ENCODE measurements around the gene VBP1.
"Not testable (repeated sequence)": the region's sequence is repeated elsewhere in the genome, so short reads cannot be mapped to it uniquely, and the experiment has no call there.

Gene VBP1, protein sequence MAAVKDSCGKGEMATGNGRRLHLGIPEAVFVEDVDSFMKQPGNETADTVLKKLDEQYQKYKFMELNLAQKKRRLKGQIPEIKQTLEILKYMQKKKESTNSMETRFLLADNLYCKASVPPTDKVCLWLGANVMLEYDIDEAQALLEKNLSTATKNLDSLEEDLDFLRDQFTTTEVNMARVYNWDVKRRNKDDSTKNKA

DNA sequence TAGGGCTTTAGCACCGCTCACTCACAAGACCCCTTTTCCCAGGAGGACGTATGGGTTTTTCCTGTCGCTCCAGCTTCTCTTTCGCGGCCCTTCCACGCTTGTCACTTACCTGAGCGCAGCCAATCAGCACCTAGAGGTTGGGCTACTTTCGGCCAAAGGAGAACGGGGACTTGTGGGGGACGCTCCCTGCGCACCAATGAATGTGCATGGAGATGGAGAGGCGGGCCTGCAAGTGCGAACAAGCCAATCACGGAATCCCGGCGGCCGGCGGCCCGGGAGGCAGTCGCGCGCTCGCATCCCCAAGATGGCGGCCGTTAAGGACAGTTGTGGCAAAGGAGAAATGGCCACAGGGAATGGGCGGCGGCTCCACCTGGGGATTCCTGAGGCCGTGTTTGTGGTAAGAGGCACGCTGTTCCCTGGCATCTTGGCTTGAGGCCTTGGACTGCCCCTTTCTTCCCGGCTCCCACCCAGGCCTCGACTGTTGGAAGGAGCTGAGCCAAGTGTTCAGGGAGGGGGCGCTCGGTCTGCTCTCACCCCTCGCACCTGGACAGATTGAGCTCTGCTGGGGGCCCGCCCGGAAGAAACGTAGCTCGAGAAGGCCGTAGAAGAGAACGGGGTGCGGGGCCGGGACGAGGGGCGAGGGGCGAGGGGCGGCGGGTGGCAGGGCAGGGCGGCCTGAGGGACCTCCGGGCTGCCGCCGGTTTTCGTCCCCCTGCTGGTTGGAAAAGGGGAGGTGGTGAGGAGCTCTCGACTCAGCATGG, at the start of gene VBP1:
Gene VBP1 (plus strand): TSS at position 282 of the 761 bp plus-strand sequence. CDS start 23 bp downstream, at position 305.
- H3K27ac ChIP-seq (ENCODE audit: low read depth, low read length), result peak within 1 kb of the TSS; percentile 72
- no peaks in the 10 kb centered on the region for H3K4me1 ChIP-seq (ENCODE audit: insufficient read depth, low read length)
- no peaks in the 10 kb centered on the region for H3K36me3 ChIP-seq (ENCODE audit: insufficient read depth, low read length)
- H3K9ac ChIP-seq (ENCODE audit: low read length), result peak within 1 kb of the TSS; percentile 41
- no peaks in the 10 kb centered on the region for H3K27me3 ChIP-seq (ENCODE audit: control insufficient read depth in 1 of 2, insufficient read depth in 2 of 2, low read length in 2 of 2)
- H3K4me3 ChIP-seq (ENCODE audit: low read depth in 1 of 2, low read length in 2 of 2), result peak within 1 kb of the TSS; percentile 57 to 70
- H3K9me3 ChIP-seq (ENCODE audit: low read length), result no peaks in the 10 kb centered on the region

DNA sequence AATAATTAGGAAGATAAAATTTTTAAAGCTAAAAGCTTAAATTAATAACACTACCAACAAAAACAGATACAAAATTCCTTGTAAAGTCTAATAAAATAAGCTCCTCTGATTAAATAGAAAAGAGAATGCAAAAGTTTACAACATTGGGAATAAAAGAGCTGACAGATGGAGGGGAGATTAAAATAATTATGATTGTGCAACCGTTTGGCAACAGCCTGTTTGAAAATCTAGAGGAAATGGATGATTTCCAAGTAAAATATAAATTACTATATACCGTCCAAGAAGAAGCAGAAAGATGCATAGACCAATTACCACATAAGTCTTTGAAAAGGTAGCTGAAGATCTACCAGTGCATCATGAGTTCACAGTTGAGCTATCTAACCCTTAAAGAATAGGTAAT, 46.4 kb upstream of the VBP1 start:
- Histone ChIP-seq H3K27me3 (ENCODE audit: control insufficient read depth in 1 of 2, insufficient read depth in 2 of 2, low read length in 2 of 2) (no peaks in the 10 kb centered on the region), H3K4me1 (ENCODE audit: insufficient read depth, low read length) (no peaks in the 10 kb centered on the region), H3K9me3 (ENCODE audit: low read length) (no peaks in the 10 kb centered on the region), H3K9ac (ENCODE audit: low read length) (no peak overlapping the region), H3K4me3 (ENCODE audit: low read depth in 1 of 2, low read length in 2 of 2) (no peak overlapping the region), H3K36me3 (ENCODE audit: insufficient read depth, low read length) (no peaks in the 10 kb centered on the region), H3K27ac (ENCODE audit: low read depth, low read length) (no peak overlapping the region)

DNA sequence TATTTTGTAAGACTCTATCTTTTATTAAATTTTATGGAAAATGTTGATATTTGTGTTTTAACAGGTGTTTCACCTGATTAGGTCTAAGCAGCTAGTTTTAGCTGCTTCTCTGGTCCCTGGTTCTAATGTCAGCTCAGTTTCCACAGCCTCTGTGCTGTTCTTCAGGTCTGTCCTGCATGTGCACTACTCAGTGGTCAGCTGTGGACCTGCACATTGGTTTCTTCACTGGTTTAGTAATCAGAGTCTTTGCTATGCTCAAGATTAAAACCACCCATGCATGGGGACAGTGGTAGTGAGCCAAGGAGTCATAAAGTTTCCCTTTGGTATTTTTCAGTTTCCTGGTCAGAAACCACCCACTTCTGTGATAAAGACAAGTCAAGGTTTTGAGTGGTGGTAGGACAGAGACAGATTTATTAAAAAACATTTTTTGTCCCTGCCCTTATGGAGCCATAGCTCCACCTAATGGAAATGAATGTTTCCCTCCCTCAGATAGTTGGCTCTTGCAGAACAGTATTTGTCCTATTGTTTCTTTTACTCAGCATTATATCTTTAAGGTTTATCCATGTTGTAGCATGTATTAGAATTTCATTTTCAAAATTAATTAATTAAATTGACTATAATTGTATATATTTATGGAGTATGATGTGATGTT, 36.8 kb upstream of the VBP1 start:
- Histone ChIP-seq H3K4me1 (ENCODE audit: insufficient read depth, low read length) (no peaks in the 10 kb centered on the region), H3K9ac (ENCODE audit: low read length) (no peak overlapping the region), H3K27me3 (ENCODE audit: control insufficient read depth in 1 of 2, insufficient read depth in 2 of 2, low read length in 2 of 2) (no peaks in the 10 kb centered on the region), H3K36me3 (ENCODE audit: insufficient read depth, low read length) (no peaks in the 10 kb centered on the region), H3K27ac (ENCODE audit: low read depth, low read length) (no peak overlapping the region), H3K9me3 (ENCODE audit: low read length) (no peaks in the 10 kb centered on the region), H3K4me3 (ENCODE audit: low read depth in 1 of 2, low read length in 2 of 2) (no peak overlapping the region)

DNA sequence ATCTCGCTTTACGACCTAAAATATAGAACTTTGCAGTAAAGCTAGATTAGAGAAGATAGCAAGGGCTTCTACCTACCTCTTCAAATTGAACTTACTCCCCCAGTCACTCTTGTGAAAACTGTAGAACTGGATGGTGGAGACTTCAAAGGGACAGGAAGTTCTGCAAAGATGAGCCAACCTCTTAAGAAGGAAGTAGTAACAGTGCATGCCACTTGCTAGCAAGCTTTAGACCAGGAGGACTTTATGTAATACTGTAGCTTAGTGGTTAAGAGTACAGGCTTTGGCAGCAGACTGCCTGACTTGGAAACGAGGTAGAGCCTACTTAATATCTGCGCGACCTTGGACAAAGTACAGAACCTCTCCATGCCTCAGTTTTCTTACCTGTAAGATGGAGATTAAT, 27.5 kb upstream of the VBP1 start:
- Histone ChIP-seq H3K4me1 (ENCODE audit: insufficient read depth, low read length) (no peaks in the 10 kb centered on the region), H3K27ac (ENCODE audit: low read depth, low read length) (no peak overlapping the region), H3K9me3 (ENCODE audit: low read length) (no peaks in the 10 kb centered on the region), H3K27me3 (ENCODE audit: control insufficient read depth in 1 of 2, insufficient read depth in 2 of 2, low read length in 2 of 2) (no peaks in the 10 kb centered on the region), H3K9ac (ENCODE audit: low read length) (no peak overlapping the region), H3K4me3 (ENCODE audit: low read depth in 1 of 2, low read length in 2 of 2) (no peak overlapping the region), H3K36me3 (ENCODE audit: insufficient read depth, low read length) (no peaks in the 10 kb centered on the region)

DNA sequence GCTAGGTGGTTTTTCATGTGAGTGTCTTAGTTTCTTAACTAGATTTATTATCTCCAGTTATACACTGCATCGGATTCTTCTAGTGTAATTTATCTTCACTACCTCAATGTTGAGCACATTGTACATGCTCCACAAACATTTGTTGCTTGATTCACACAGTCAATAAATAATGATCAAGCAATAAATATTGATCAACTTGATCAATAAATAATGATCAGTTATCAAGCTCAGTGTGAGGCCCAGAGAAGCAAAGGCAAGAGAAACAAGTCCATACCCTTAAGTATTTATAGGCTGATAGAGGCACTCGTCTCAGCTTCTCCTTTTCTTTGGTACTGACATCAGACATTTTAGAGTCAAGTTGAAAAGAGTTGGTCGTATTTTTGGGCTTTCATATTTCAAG, 5.1 kb upstream of the VBP1 start:
- H3K4me1 ChIP-seq (ENCODE audit: insufficient read depth, low read length), result no peaks in the 10 kb centered on the region
- H3K9me3 ChIP-seq (ENCODE audit: low read length), result no peaks in the 10 kb centered on the region
- H3K36me3 ChIP-seq (ENCODE audit: insufficient read depth, low read length), result no peaks in the 10 kb centered on the region
- H3K27me3 ChIP-seq (ENCODE audit: control insufficient read depth in 1 of 2, insufficient read depth in 2 of 2, low read length in 2 of 2), result no peaks in the 10 kb centered on the region
- no peak overlapping the region for H3K27ac ChIP-seq (ENCODE audit: low read depth, low read length)
- no peak overlapping the region for H3K9ac ChIP-seq (ENCODE audit: low read length)
- H3K4me3 ChIP-seq (ENCODE audit: low read depth in 1 of 2, low read length in 2 of 2), result no peak overlapping the region

DNA sequence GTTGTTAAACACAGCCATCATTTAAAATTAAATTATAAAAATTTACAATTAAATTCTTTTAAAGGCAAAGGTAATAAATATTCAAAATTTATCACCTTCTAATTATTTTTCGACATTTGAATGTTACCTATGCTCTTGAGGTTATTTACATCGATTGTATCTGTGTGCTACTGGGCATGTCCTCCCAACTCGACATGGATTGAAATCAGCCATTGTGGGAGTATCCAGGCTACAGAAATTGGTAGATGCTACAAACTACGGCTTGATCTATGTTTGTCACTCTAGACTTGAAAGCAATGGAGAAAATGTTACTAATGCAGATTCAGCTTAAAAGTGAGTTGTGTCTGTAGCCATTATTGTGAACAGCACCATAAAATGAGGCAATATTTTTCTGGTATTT, 2.5 kb upstream of the VBP1 start:
- Histone ChIP-seq H3K27me3 (ENCODE audit: control insufficient read depth in 1 of 2, insufficient read depth in 2 of 2, low read length in 2 of 2) (no peaks in the 10 kb centered on the region), H3K27ac (ENCODE audit: low read depth, low read length) (no peak overlapping the region), H3K36me3 (ENCODE audit: insufficient read depth, low read length) (no peaks in the 10 kb centered on the region), H3K4me1 (ENCODE audit: insufficient read depth, low read length) (no peaks in the 10 kb centered on the region), H3K9me3 (ENCODE audit: low read length) (no peaks in the 10 kb centered on the region), H3K4me3 (ENCODE audit: low read depth in 1 of 2, low read length in 2 of 2) (no peak overlapping the region), H3K9ac (ENCODE audit: low read length) (no peak overlapping the region)

DNA sequence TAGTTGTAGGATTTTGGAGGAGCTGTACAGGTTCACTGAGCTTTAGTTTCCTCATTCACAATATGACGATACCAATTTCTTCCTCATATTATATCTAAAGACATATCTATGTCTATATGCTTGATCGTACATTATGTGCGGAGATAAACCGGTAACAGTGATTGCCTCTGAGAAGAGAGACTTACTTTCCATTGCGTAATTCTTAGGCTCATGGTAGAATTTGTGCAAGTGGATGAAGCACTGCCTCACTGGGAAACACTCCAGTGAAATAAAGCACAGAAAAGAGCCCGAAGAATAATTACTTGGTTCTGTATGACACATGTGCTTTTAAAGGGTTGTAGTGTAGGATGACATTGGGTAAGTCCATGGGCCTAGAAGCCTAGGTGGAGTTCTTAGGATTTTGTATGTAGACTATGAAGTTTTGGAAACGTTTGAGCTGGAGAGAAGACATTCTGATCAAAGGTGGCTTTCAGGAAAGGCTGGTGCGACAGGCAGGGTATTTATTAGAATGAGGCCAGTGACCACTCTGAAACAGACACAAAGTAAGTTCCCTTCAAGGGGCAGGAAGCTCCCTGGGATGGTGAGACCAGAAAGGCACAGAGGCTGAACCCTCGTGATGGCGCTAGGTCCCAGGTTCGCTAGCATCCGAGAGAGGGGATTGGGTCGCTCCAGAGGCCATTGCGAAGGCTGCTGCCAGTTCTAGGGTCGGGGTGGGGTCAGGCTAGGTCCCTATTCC, 649 bp upstream of the VBP1 start:
- H3K4me1 ChIP-seq (ENCODE audit: insufficient read depth, low read length), result no peaks in the 10 kb centered on the region
- no peaks in the 10 kb centered on the region for H3K9me3 ChIP-seq (ENCODE audit: low read length)
- no peaks in the 10 kb centered on the region for H3K36me3 ChIP-seq (ENCODE audit: insufficient read depth, low read length)
- peak overlapping the region; percentile 11 to 57 for H3K4me3 ChIP-seq (ENCODE audit: low read depth in 1 of 2, low read length in 2 of 2)
- no peaks in the 10 kb centered on the region for H3K27me3 ChIP-seq (ENCODE audit: control insufficient read depth in 1 of 2, insufficient read depth in 2 of 2, low read length in 2 of 2)
- H3K9ac ChIP-seq (ENCODE audit: low read length), result no peak overlapping the region
- peak overlapping the region; percentile 53 for H3K27ac ChIP-seq (ENCODE audit: low read depth, low read length)

DNA sequence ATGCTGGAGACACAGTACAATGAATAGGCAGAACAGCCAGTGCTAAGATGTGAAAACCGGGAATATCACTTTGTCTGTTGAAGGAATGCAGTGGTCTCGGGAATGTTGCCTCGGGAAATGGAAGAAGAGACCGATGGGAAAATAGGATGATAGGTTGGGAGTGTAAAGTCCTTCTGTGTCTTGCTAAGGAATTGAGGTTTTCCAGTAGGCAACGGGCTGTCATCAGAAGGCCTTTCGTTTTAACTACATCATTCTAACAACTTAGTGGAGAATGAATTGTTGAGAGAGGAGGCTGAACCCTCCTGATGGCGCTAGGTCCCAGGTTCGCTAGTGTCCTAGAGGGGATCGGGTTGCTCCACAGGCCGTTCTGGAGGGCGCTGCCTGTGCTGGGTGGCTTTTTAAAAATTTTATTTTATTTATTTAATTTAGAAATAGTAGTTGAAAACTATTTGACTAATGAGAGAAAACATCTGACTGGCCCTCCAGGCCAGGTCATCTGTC, 730 bp downstream of the VBP1 start:
- H3K4me1 ChIP-seq (ENCODE audit: insufficient read depth, low read length), result no peaks in the 10 kb centered on the region
- H3K27me3 ChIP-seq (ENCODE audit: control insufficient read depth in 1 of 2, insufficient read depth in 2 of 2, low read length in 2 of 2), result no peaks in the 10 kb centered on the region
- no peaks in the 10 kb centered on the region for H3K36me3 ChIP-seq (ENCODE audit: insufficient read depth, low read length)
- H3K9ac ChIP-seq (ENCODE audit: low read length), result peak overlapping the region; percentile 41
- H3K9me3 ChIP-seq (ENCODE audit: low read length), result no peaks in the 10 kb centered on the region
- H3K27ac ChIP-seq (ENCODE audit: low read depth, low read length), result peak overlapping the region; percentile 72
- peak overlapping the region; percentile 57 to 70 for H3K4me3 ChIP-seq (ENCODE audit: low read depth in 1 of 2, low read length in 2 of 2)

DNA sequence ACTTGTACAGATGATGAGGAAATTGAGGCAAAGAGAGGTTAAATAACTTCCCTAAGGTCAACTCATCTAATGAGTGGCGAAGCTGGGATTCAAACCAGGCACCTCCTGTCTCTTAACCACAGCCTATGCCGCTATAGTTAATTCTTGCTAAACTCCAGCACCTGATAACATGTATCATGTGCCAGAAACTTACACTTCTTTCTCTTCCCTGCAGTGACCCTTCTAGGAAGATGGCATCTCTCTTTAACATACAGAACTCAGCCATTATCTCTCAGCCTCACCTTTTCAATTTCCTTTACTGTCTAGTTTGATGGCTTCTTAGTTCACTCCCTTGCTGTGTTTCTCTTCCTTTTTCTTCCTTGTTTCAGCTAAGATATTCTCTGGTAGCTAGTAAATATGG, 2.5 kb downstream of the VBP1 start:
- no peak overlapping the region for H3K4me3 ChIP-seq (ENCODE audit: low read depth in 1 of 2, low read length in 2 of 2)
- H3K36me3 ChIP-seq (ENCODE audit: insufficient read depth, low read length), result no peaks in the 10 kb centered on the region
- H3K9ac ChIP-seq (ENCODE audit: low read length), result no peak overlapping the region
- H3K27ac ChIP-seq (ENCODE audit: low read depth, low read length), result no peak overlapping the region
- no peaks in the 10 kb centered on the region for H3K4me1 ChIP-seq (ENCODE audit: insufficient read depth, low read length)
- no peaks in the 10 kb centered on the region for H3K9me3 ChIP-seq (ENCODE audit: low read length)
- no peaks in the 10 kb centered on the region for H3K27me3 ChIP-seq (ENCODE audit: control insufficient read depth in 1 of 2, insufficient read depth in 2 of 2, low read length in 2 of 2)

DNA sequence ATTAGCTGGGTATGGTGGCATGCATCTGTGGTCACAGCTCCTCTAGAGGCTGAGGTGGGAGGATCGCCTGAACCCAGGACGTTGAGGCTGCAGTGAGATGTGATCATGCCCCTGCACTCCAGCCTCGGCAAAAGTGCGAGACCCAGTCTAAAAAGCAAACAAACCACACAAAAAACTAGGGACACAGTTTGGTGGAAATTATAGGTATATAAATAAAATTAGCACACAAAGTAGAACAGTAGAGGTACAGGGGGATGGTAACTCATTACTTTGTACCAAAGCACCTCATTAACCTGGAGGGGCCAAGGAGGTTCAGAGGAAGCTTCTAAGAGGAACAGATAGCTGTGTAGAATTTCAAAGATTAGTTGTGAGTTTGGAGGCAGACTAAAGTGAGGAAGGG, 5.1 kb downstream of the VBP1 start:
- H3K4me3 ChIP-seq (ENCODE audit: low read depth in 1 of 2, low read length in 2 of 2), result no peak overlapping the region
- H3K4me1 ChIP-seq (ENCODE audit: insufficient read depth, low read length), result no peaks in the 10 kb centered on the region
- H3K27me3 ChIP-seq (ENCODE audit: control insufficient read depth in 1 of 2, insufficient read depth in 2 of 2, low read length in 2 of 2), result no peaks in the 10 kb centered on the region
- no peaks in the 10 kb centered on the region for H3K9me3 ChIP-seq (ENCODE audit: low read length)
- no peak overlapping the region for H3K27ac ChIP-seq (ENCODE audit: low read depth, low read length)
- H3K9ac ChIP-seq (ENCODE audit: low read length), result no peak overlapping the region
- H3K36me3 ChIP-seq (ENCODE audit: insufficient read depth, low read length), result no peaks in the 10 kb centered on the region

DNA sequence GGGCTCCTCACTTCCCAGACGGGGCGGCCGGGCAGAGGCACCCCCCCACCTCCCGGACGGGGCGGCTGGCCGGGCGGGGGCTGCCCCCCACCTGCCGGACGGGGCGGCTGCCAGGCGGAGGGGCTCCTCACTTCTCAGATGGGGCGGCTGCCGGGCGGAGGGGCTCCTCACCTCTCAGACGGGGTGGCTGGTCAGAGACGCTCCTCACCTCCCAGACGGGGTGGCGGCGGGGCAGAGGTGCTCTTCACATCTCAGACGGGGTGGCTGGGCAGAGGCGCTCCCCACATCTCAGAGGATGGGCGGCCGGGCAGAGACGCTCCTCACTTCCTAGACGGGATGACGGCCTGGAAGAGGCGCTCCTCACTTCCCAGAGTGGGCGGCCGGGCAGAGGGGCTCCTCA, 7.5 kb downstream of the VBP1 start:
- H3K4me1 ChIP-seq (ENCODE audit: insufficient read depth, low read length); H3K27ac ChIP-seq (ENCODE audit: low read depth, low read length); H3K36me3 ChIP-seq (ENCODE audit: insufficient read depth, low read length): not testable (repeated sequence)

More for the DNA sequence above, 7.5 kb downstream of the VBP1 start:
- H3K9me3 ChIP-seq (ENCODE audit: low read length); H3K9ac ChIP-seq (ENCODE audit: low read length); H3K27me3 ChIP-seq (ENCODE audit: control insufficient read depth in 1 of 2, insufficient read depth in 2 of 2, low read length in 2 of 2); H3K4me3 ChIP-seq (ENCODE audit: low read depth in 1 of 2, low read length in 2 of 2): not testable (repeated sequence)

All from muscle layer of colon (tissue), 2 donors.